Nephron progenitor cell (in vitro differentiated cells): Measurements from ENCODE around the gene LRRC17.
"Not testable (repeated sequence)": the region's sequence is repeated elsewhere in the genome, so short reads cannot be mapped to it uniquely, and the experiment has no call there.

Source experiments
- DNase-seq: peaks from one replicate; pipeline ENCODE4 v3.0.0; 2021
- H3K27ac Mint-ChIP-seq: 2 replicates; pipeline ENCODE4 v1.8.0; 2021; ENCODE audit warnings: mild to moderate bottlenecking, moderate library complexity, mixed read lengths
- H3K27me3 Mint-ChIP-seq: 2 replicates; pipeline ENCODE4 v1.8.0; 2021; ENCODE audit warnings: mild to moderate bottlenecking, low read depth, mixed read lengths; ENCODE audit not compliant: poor library complexity
- H3K36me3 Mint-ChIP-seq: 2 replicates; pipeline ENCODE4 v1.8.0; 2021; ENCODE audit warnings: low read depth, mixed read lengths
- H3K4me1 Mint-ChIP-seq: 2 replicates; pipeline ENCODE4 v1.8.0; 2021; ENCODE audit warnings: mixed read lengths
- H3K4me3 Mint-ChIP-seq: 2 replicates; pipeline ENCODE4 v1.8.0; 2021; ENCODE audit warnings: mild to moderate bottlenecking, moderate library complexity, mixed read lengths
- H3K9me3 Mint-ChIP-seq: 2 replicates; pipeline ENCODE4 v1.8.0; 2021; ENCODE audit warnings: mild to moderate bottlenecking, moderate library complexity, mixed read lengths
- CTCF ChIP-seq: fragments of 200-600 bp; sonication (generic); IDR thresholded peaks from 2 replicates; pipeline ENCODE4 v1.5.0; 2021; ENCODE audit warnings: antibody characterized with exemption

LRRC17 gene

GRCh38 chr7:102942868-102943267 lies 30.1 kb downstream of the LRRC17 start:
- peaks cover 4% of the 10 kb centered on the region for H3K36me3 Mint-ChIP-seq
- no peaks in the 10 kb centered on the region for H3K9me3 Mint-ChIP-seq
- no peak for DNase-seq
- H3K27me3 Mint-ChIP-seq: no peaks in the 10 kb centered on the region
- no peak for TF ChIP-seq CTCF
- H3K4me1 Mint-ChIP-seq: peaks cover 24% of the 10 kb centered on the region
- no peak overlapping the region for H3K4me3 Mint-ChIP-seq
- H3K27ac Mint-ChIP-seq: no peak overlapping the region

- H3K27me3 Mint-ChIP-seq: no peaks in the 10 kb centered on the region
- no peak for TF ChIP-seq CTCF
- DNase-seq: no peak
- no peak overlapping the region for H3K27ac Mint-ChIP-seq
- peaks cover 4% of the 10 kb centered on the region for H3K36me3 Mint-ChIP-seq
- no peaks in the 10 kb centered on the region for H3K9me3 Mint-ChIP-seq
- H3K4me1 Mint-ChIP-seq: peaks cover 24% of the 10 kb centered on the region
- no peak overlapping the region for H3K4me3 Mint-ChIP-seq
These were observed 30.8 kb downstream of the LRRC17 start for GRCh38 chr7:102943423-102944169.

GRCh38 chr7:102944241-102944640 lies 31.4 kb downstream of the LRRC17 start:
- Mint-ChIP-seq H3K36me3 (peaks cover 4% of the 10 kb centered on the region), H3K9me3 (no peaks in the 10 kb centered on the region), H3K4me1 (peaks cover 24% of the 10 kb centered on the region), H3K4me3 (no peak overlapping the region), H3K27ac (no peak overlapping the region), H3K27me3 (no peaks in the 10 kb centered on the region)
- TF ChIP-seq CTCF: no peak
- no peak for DNase-seq

- Mint-ChIP-seq H3K27ac (no peak overlapping the region), H3K27me3 (peaks cover 5% of the 10 kb centered on the region), H3K9me3 (peaks cover 43% of the 10 kb centered on the region), H3K36me3 (peaks cover 46% of the 10 kb centered on the region), H3K4me3 (no peak overlapping the region), H3K4me1 (no peaks in the 10 kb centered on the region)
- no peak for DNase-seq
- no peak for TF ChIP-seq CTCF
These were observed 39.0 kb downstream of the LRRC17 start for GRCh38 chr7:102951839-102952238.

- H3K27me3 Mint-ChIP-seq: peaks cover 5% of the 10 kb centered on the region
- H3K36me3 Mint-ChIP-seq: peaks cover 53% of the 10 kb centered on the region
- H3K4me1 Mint-ChIP-seq: no peaks in the 10 kb centered on the region
- no peak overlapping the region for H3K4me3 Mint-ChIP-seq
- peaks cover 57% of the 10 kb centered on the region for H3K9me3 Mint-ChIP-seq
- no peak overlapping the region for H3K27ac Mint-ChIP-seq
- no peak for DNase-seq
- TF ChIP-seq CTCF: no peak
These were observed 40.6 kb downstream of the LRRC17 start for GRCh38 chr7:102953406-102953805.

GRCh38 chr7:102954359-102954758 lies 41.6 kb downstream of the LRRC17 start:
- not testable (repeated sequence) for H3K4me3 Mint-ChIP-seq, DNase-seq, H3K27ac Mint-ChIP-seq, H3K27me3 Mint-ChIP-seq, H3K4me1 Mint-ChIP-seq
- Mint-ChIP-seq H3K9me3 (peaks cover 57% of the 10 kb centered on the region), H3K36me3 (peaks cover 53% of the 10 kb centered on the region)

GRCh38 chr7:102958004-102958403 lies 45.2 kb downstream of the LRRC17 start:
- DNase-seq, H3K27me3 Mint-ChIP-seq, H3K4me1 Mint-ChIP-seq, H3K4me3 Mint-ChIP-seq, H3K27ac Mint-ChIP-seq: not testable (repeated sequence)
- Mint-ChIP-seq H3K9me3 (peaks cover 58% of the 10 kb centered on the region), H3K36me3 (peaks cover 49% of the 10 kb centered on the region)

GRCh38 chr7:102961993-102962392 lies 49.2 kb downstream of the LRRC17 start:
- not testable (repeated sequence) for H3K27me3 Mint-ChIP-seq, DNase-seq, H3K4me1 Mint-ChIP-seq, H3K4me3 Mint-ChIP-seq, H3K27ac Mint-ChIP-seq
- Mint-ChIP-seq H3K9me3 (peaks cover 20% of the 10 kb centered on the region), H3K36me3 (peaks cover 13% of the 10 kb centered on the region)
